Pancreas (tissue), 10 donors: ENCODE measurements around the gene DNMBP. TPM values are rescaled to one million over a fixed set of nuclear protein-coding genes. Genes with fewer than 3 reads are reported as not detected.

ENCODE experiments used
- ATAC-seq, 4 donors: fragments of 200-7000 bp; cut with Tn5 transposase; one replicate each; pipeline versions ENCODE4 v1.8.0 to v1.9.1; 2020; ENCODE audit warnings: mild to moderate bottlenecking in 4 of 4, moderate library complexity in 4 of 4
- DNase-seq, 6 donors: peaks; one replicate each; pipeline ENCODE4 v3.0.0-alpha.2; 2020
- FAIRE-seq: peaks from 2 replicates; lab custom pipeline; 2012; peaks lifted over from hg19 to GRCh38; lab: Jason Lieb, UNC
- H3K27ac ChIP-seq, 4 donors: fragments of 200-600 bp; sonication (generic); 1 replicate in 3 of 4; 2 replicates in 1 of 4; pipeline versions ENCODE4 v1.5.0 to v1.8.0; 2020
- H3K27me3 ChIP-seq, 4 donors: fragments of 200-600 bp; one replicate each; pipeline ENCODE4 v1.8.0; 2021
- H3K36me3 ChIP-seq, 3 donors: fragments of 200-600 bp; sonication (generic) in 1 of 3; one replicate each; pipeline versions ENCODE4 v1.5.0 to v1.8.0; 2020 to 2021
- H3K4me1 ChIP-seq, 3 donors: fragments of 200-600 bp; one replicate each; pipeline ENCODE4 v1.8.0; 2021
- H3K4me3 ChIP-seq, 4 donors: fragments of 200-600 bp; sonication (generic) in 2 of 4; one replicate each; pipeline versions ENCODE4 v1.5.0 to v1.8.0; 2020 to 2021
- H3K9me3 ChIP-seq, 4 donors: fragments of 200-600 bp; one replicate each; pipeline ENCODE4 v1.8.0; 2021
- WGBS, 2 donors: extraction: QIAGEN DNeasy Blood & Tissue Kit; methylation state at CpG; one replicate each; pipeline ENCODE4 v1.1.7; 2013; 5-methylcytosine and 5-hydroxymethylcytosine counted together
- intact Hi-C, 3 donors: fragments of 100-400 bp; cut with DNase I; formaldehyde crosslinking; loops; one replicate each; pipeline versions ENCODE4 v1.11.1 to v1.14.2; 2022
- polyA plus RNA-seq, 2 donors: library from polyadenylated mRNA; stranded (reverse); fragments of 200-250 nt; gene quantifications; one replicate each; pipeline ENCODE4 v1.2.3, GENCODE V29; 2013
- total RNA-seq, 6 donors: library from RNA; stranded (reverse); fragmentation: NEBNext Ultra II Directional in 4 of 6; extraction: Animal tissue kit (Norgen Biotek cat#: 25700) in 4 of 6; gene quantifications; one replicate each; pipeline versions ENCODE4 v1.2.1 to v1.2.4, GENCODE V29; 2021 to 2023
- TF ChIP-seq, protein P1 (sequence below), 4 donors: fragments of 200-600 bp; sonication (generic) in 3 of 4; IDR thresholded peaks; one replicate each; pipeline versions ENCODE4 v1.5.0 to v1.8.0; 2021; ENCODE audit warnings: antibody characterized with exemption in 4 of 4
- donor health status: healthy with polysubstance abuse.
- donor health status: DM: no; HTN: no; CAD: no; lungs with moderate emphysema.
- donor health status: DM: no; HTN: no; CAD: no.
- donor health status: control.
- donor health status: control.
- donor health status: Bipolar disorder and iron deficiency.
- donor health status: DM: yes; HTN: yes; CAD: no.
- donor health status: DM: no; HTN: no; CAD: no.
- donor health status: DM: no; HTN: no; CAD: no.
- donor health status: DM: yes; HTN: yes; CAD: no.

DNMBP gene
- total and polyA plus RNA-seq, 8 donors, result 8.9 to 17.9 (median 11.2) TPM

DNA sequence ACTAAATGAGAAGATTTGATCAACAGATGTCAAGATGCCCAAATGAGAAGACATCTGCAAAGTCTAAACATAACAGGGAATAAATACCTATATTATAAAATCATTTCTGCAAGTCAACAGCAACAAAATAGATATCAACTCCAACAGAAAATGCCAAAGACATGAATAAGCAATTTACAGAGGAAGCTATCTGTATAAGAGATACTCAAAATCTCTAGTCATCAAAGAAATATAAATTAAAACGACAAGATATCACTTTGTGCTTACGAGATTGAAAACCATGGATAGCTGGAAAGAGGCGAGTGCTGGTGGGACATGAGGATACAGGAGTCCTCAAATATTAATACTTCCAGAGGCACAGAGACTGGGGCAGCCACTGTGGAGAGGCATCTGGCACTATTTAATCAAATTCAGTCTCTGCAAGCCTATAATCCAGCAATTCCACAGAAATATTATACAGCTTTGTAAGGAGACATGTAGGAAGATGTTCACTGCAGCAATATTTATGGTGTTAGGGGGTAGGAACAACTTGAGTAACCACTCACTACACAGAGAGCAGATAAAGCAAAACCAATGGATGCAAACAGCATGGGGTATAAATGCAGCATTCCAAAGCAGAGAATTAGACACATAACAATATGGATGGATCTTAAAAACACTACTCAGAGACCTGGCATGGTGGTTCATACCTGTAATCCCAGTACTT lies 4.8 kb downstream of the DNMBP start:
- TF ChIP-seq, protein P1, sequence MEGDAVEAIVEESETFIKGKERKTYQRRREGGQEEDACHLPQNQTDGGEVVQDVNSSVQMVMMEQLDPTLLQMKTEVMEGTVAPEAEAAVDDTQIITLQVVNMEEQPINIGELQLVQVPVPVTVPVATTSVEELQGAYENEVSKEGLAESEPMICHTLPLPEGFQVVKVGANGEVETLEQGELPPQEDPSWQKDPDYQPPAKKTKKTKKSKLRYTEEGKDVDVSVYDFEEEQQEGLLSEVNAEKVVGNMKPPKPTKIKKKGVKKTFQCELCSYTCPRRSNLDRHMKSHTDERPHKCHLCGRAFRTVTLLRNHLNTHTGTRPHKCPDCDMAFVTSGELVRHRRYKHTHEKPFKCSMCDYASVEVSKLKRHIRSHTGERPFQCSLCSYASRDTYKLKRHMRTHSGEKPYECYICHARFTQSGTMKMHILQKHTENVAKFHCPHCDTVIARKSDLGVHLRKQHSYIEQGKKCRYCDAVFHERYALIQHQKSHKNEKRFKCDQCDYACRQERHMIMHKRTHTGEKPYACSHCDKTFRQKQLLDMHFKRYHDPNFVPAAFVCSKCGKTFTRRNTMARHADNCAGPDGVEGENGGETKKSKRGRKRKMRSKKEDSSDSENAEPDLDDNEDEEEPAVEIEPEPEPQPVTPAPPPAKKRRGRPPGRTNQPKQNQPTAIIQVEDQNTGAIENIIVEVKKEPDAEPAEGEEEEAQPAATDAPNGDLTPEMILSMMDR (IDR thresholded peaks at IDR 0.05), result no peak
- ATAC-seq (no peak), DNase-seq (no peak), FAIRE-seq (no peak)
- Histone ChIP-seq H3K27me3 (no peaks in the 10 kb centered on the region), H3K36me3 (no peaks in the 10 kb centered on the region), H3K4me1 (peaks cover 6 to 16% (median 7%) of the 10 kb centered on the region in 3 donors), H3K27ac (no peak overlapping the region), H3K9me3 (no peaks in the 10 kb centered on the region), H3K4me3 (no peak overlapping the region)
- intact Hi-C loops, result loop anchor here in 1 of 3 donors (10.0 kb wide), 1 partner anchor 90 kb away; no protein-coding TSS in a partner anchor
- 86 to 88% methylated on average over 3 of the region's 3 CpGs for WGBS, 2 donors

DNA sequence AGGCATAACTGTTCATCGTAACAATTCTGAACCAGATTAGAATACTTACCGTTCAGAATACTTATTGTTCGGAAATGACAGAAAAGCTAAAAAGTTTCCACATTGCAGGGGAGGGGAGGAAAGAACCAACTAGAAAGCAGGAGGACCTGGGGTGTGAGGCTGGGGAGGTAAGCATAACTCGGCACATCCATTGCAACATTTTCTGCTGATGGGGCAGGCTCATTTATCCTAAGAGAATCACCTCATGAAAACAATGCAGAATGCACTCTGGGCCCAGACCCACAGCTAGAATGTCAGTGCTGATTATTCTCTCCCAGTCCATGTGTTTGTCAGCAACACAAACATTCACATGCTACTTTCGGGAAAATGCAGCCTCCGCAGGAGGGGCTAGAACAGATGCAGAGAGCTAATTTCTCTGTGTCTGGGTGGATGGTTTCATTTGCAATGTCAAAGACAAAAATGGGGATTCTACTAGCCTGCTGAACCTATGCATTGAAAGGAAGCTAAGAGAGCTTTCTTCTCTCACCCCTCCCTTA lies 9.6 kb downstream of the DNMBP start:
- peaks cover 0 to 10% (median 6%) of the 10 kb centered on the region in 3 donors for H3K4me1 ChIP-seq
- WGBS, 2 donors, result 96 to 99% methylated on average over 6 of the region's 6 CpGs

DNA sequence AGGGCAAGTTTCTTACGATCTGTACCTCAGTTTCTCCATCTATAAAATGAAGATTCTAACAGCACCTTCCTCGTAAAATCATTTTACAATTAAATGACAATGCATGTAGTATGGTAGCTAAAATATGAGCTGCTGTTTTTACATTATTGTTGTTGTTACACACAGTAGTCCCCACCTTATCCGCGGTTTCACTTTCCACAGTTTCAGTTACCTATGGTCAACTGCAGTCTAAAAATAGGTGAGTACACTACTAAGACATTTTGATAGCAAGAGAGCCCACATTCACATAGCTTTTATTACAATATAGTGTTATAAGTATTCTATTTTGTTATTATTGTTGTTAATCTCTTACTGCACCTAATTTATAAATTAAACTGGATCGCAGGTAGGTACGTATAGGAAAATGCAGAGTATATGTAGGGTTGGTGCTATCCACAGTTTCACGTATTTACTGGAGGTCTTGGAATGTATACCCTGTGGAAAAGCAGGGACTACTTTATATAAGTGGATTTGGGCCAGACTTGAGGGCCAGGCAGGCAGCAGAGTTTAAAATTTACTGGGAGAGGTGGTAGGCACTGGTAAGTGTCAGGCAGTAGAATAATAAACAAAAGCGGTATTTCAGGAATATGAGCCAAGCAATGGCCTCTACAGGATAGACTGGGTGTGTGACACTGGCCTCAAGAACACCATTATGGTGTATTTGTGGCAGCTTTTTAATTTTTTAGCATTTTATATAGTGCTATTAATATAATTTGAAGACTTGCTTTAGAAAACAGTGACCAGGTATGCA lies 10.2 kb downstream of the DNMBP start:
- TF ChIP-seq, protein P1 (IDR thresholded peaks at IDR 0.05), result no peak
- no peaks in the 10 kb centered on the region for H3K27me3 ChIP-seq
- DNase-seq, result no peak
- H3K4me3 ChIP-seq, result no peak overlapping the region
- 86 to 94% methylated on average over 8 of the region's 8 CpGs for WGBS, 2 donors
- no peak for FAIRE-seq
- H3K36me3 ChIP-seq, result no peaks in the 10 kb centered on the region
- ATAC-seq, result no peak
- no peaks in the 10 kb centered on the region for H3K9me3 ChIP-seq
- H3K27ac ChIP-seq, result no peak overlapping the region
- intact Hi-C loops, result loop anchor here in 1 of 3 donors (10.0 kb wide), 1 partner anchor 85 kb away; no protein-coding TSS in a partner anchor
- peaks cover 0 to 10% (median 6%) of the 10 kb centered on the region in 3 donors for H3K4me1 ChIP-seq

More for the DNA sequence above, 9.6 kb downstream of the DNMBP start:
- intact Hi-C loops, result loop anchor here in 1 of 3 donors (10.0 kb wide), 1 partner anchor 85 kb away; no protein-coding TSS in a partner anchor
- Histone ChIP-seq H3K4me3 (no peak overlapping the region), H3K36me3 (no peaks in the 10 kb centered on the region), H3K27ac (no peak overlapping the region), H3K9me3 (no peaks in the 10 kb centered on the region), H3K27me3 (no peaks in the 10 kb centered on the region)
- no peak for ATAC-seq
- no peak for DNase-seq
- TF ChIP-seq, protein P1 (IDR thresholded peaks at IDR 0.05), result no peak
- no peak for FAIRE-seq

DNA sequence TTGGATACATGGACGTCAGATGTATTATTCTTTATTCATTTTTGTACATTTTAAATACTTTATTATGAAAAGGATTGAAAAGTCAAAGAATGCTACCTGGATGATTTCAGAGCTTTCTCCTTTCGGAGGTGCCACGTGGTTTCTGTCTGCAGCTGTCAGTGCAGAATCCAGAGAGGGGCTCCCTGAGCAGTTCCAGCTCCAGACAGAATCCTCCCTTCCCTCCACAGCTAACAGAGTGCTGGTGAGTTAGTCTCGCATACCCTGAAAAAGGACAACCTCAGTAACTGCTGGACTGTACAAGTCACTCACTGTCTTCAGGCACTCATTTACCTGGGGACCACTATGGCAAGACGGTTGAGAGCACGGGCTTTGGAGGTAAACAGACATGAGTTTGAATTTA lies 10.9 kb downstream of the DNMBP start:
- TF ChIP-seq, protein P1 (IDR thresholded peaks at IDR 0.05), result no peak
- no peaks in the 10 kb centered on the region for H3K9me3 ChIP-seq
- DNase-seq (no peak), ATAC-seq (no peak), FAIRE-seq (no peak)
- H3K27ac ChIP-seq, result no peak overlapping the region
- peaks cover 0 to 13% (median 6%) of the 10 kb centered on the region in 3 donors for H3K4me1 ChIP-seq
- no peaks in the 10 kb centered on the region for H3K27me3 ChIP-seq
- intact Hi-C loops, result no loop called here
- H3K36me3 ChIP-seq, result no peaks in the 10 kb centered on the region
- WGBS, 2 donors, result 88 to 94% methylated on average over 6 of the region's 6 CpGs
- H3K4me3 ChIP-seq, result no peak overlapping the region
